HG02970 (cell line): Measurements from ENCODE around the gene ALX3.
"Not testable (repeated sequence)": the region's sequence is repeated elsewhere in the genome, so short reads cannot be mapped to it uniquely, and the experiment has no call there.

Source experiments
- ATAC-seq: cut with Tn5 transposase; IDR thresholded peaks from one replicate; pipeline ENCODE4 v1.9.1; 2021; ENCODE audit warnings: mild to moderate bottlenecking, moderate library complexity, moderate number of reproducible peaks; ENCODE audit not compliant: unreplicated experiment, low FRiP score

ALX3 gene

GRCh38 chr1:110089561-110090275, 19.2 kb upstream of the ALX3 start:
- no peak for ATAC-seq

GRCh38 chr1:110088739-110089316, 18.4 kb upstream of the ALX3 start:
- no peak for ATAC-seq

DNA sequence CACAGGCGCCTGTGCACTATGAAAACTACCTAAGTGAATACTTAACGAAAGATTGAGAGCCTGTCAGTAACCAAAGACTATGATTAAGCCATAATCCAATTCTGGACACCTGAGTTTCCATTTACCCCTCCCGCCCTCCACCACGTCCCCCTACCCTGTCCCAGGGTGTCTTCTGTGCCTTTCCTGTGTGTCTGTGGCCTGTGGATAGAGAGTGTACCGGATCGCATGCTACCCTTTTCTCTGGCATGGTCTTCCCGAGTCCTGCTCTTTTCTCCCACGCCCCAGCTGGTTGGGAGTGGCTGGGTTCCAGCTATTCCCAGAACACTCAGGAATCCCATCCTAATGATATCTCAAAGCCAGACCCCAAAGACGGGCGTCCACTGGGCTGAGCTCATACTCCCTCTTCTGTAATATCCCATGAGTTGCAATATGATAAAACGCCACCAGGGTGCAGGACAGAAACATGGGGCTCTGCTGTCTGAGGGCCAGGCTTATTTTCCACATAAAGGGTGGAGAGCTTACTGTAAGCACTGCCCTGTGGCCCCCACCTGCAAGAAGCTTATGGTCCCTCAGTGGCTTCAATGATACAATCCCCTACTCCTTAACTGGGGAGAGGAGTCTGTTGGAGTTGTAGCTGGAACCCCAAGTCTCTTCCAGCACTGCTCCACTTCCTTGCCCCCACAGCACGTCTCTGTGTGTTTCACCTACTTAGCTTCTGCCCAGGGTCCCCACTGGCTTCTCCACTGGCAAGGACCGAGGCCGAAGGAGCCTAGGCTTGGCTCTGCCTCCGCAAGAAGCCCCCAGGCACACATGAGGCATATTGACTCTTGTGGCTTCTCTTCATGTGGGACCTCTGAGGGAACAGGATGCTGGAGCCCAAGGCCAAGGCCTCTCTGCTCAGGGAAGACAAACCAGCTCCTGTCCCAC, 17.6 kb upstream of the ALX3 start:
- ATAC-seq, result no peak

GRCh38 chr1:110086961-110087360, 16.5 kb upstream of the ALX3 start:
- no peak for ATAC-seq

DNA sequence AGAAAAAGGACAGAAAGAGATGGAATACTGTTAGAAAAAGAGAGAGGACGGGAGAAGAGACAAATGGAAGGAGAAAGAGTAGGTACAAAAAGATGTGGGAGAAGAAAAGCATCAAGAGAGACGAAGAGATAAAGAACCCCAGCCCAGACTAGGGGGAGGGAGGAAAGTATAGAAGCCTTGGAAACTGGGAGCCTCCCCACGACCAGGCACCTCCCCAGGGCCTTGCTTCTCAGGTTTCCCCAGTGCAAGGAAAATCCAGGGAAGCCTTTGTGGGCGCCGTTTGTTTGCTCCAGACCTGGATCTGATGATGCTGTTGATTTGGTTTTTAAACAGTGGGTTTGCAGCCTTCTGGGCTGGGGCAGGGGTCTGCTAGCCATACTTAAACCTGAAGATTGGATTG, 15.2 kb upstream of the ALX3 start:
- ATAC-seq, result no peak

- no peak for ATAC-seq
Observed at GRCh38 chr1:110084227-110085078, 14.0 kb upstream of the ALX3 start.

DNA sequence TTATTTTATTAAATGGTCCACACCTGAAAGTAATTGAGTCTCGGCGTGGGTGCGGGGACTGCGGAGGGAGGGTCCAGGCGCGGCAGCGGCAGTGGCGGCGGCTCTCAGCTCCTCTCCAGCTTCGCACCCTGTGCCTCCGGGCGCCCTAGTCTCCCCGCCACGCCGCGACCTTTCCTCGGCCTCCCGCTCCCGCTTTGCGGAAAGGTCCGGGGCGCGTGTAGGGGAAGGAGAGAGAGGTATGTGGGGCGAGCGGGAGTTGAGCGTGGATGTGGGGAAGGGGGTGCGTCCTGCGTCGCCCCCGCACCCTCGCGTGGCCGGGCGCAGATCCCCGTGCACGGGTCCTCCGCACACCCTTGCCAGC, 13.4 kb upstream of the ALX3 start:
- no peak for ATAC-seq

GRCh38 chr1:110083061-110083865, 12.8 kb upstream of the ALX3 start:
- ATAC-seq, result no peak

DNA sequence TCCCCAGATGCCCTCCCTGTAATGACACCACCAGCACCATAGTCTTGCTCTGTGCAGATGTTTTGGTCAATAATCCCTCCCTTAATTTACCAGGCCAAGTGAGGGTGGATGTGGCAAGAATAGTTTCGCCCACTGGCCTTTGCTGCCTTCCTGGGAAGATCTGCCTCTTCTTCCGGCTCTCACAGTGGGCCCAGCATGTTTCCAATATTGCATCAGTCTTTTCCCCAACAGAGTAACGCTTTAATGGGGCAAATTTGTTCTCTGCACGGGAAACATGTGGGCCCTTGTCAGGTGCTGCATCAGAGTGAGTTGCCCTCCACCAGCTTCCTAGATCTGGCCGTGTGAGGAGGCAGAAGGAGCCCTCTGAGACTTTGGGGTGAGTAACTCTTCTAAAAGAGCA, 12.0 kb upstream of the ALX3 start:
- no peak for ATAC-seq

GRCh38 chr1:110081061-110081460, 10.6 kb upstream of the ALX3 start:
- ATAC-seq, result no peak

- ATAC-seq, result not testable (repeated sequence)
Observed at GRCh38 chr1:110079995-110080394, 9.5 kb upstream of the ALX3 start.

GRCh38 chr1:110076789-110077500, 6.5 kb upstream of the ALX3 start:
- ATAC-seq, result no peak

GRCh38 chr1:110074166-110074565, 3.7 kb upstream of the ALX3 start:
- ATAC-seq, result no peak

DNA sequence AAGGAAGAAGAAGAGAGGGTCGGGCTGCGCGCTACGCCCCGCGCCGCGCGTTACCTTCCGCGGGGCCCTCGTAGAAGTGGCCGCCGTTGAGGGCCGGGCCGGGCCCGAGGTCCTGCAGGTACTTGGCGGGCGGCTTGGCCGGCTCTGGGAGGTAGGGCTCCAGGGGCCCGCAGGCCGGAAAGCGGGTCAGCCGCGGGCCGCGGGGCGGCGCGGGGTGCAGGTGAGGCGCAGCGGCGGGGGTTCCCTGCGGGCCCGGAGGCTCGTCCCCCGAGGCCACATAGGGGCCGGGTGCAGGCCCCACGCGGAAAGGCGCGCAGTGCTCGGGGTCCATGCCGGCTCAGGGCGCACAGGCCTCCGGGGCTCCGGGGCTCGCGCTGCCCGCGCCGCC, 196 bp downstream of the ALX3 start:
- no peak for ATAC-seq

GRCh38 chr1:110069404-110070281, 829 bp downstream of the ALX3 start:
- no peak for ATAC-seq

GRCh38 chr1:110068646-110069403, 1.6 kb downstream of the ALX3 start:
- no peak for ATAC-seq

DNA sequence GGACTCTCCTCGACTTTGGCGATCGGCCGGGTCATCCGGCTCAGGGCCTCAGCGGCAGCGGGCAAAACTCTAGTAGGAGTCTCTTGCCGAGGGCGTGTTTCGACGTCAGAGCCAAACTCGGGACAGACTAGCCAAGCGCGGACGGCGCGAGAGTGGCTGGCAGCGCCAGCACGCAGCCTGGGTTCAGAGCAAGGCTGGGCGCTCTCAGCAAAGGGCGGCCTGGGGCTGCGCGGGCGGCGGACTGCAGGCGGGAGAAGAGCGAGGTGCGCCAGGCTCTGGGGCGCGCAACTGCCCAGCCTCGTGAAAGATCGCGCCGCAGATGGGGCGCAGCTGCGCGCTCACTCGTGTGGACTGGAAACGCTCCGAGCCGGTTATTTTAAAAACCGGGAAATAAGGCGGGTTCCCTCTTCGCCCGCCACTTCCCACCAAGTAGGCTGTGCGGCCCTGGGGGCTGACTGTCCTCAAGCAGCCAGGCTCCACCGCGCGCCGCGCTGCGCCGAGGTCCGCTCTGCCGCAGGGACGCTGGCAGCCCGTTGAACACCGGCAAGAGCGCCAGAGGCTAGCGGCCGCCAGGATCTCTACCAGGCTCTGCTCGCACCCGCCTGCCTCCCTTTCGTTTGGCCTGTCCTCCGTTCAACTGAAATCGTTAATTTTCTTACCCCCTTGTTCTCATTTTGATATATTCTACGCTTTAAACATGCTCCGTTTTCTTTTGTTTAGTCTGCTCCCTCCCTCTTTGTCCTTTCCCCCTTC, 2.4 kb downstream of the ALX3 start:
- ATAC-seq, result no peak
